GM18951 (cell line): ENCODE data around the gene PLAC9.
"Not testable (repeated sequence)": the region's sequence is repeated elsewhere in the genome, so short reads cannot be mapped to it uniquely, and the experiment has no call there.

Experiments used
- POLR2A ChIP-seq: IDR thresholded peaks from 4 replicates; pipeline ENCODE4 v1.6.1; 2011; ENCODE audit warnings: mild to moderate bottlenecking; ENCODE audit not compliant: insufficient read length, insufficient read depth; ENCODE audit errors: extremely low read depth
- in situ Hi-C: fragments of 300-500 bp; cut with MboI; formaldehyde crosslinking; loops from one replicate; pipeline ENCODE4 v1.12.0; 2022; ENCODE audit warnings: low sequenced_read_pairs, mixed read lengths, inconsistent platforms; ENCODE audit not compliant: unreplicated experiment

PLAC9 gene, protein sequence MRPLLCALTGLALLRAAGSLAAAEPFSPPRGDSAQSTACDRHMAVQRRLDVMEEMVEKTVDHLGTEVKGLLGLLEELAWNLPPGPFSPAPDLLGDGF

DNA sequence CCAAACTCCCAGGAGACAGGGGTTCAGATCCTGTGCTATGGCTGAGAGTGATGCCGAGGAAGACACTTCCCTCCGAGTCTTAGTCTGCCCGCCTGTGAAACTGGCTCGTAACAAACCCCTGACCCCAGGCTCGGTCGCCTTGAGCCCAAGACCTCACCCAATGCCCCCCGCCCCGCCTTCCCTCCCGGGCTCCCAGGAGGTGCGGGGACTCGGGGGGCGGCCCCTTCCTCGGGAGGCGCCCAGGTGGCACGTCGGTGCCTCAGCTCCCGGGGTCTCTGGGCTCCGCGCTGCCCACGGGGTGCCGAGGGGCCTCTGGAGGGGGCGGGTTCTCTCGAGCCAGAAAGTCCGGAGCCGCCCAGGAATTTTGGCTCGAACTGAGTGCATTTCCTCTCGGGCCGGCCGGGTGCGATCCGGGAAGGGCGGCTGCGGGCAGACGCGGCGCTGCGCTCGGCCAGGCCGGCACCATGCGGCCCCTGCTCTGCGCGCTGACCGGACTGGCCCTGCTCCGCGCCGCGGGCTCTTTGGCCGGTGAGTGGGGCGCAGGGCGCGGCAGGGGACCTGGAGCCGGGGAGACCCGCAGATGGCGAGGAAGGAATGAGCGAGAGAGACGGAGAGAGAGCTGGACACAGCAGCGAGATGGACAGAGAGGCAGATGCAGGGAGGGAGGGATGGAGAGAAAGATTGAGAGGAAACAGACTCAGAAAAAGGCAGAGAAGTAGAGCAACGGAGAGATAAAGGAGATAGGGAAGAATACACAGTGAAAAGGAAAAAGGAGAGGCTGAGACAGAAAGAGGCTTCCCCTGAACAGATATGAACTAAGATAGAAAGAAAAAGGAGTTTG is at the start of gene PLAC9:
Gene PLAC9, plus strand, starts transcription at position 432 of the 841 bp plus-strand sequence. Its CDS starts 33 bp downstream, at position 465.
- no peak for TF ChIP-seq POLR2A
- in situ Hi-C loops = loop anchor here (10.0 kb wide), 1 partner anchor 628 kb away; no protein-coding TSS in a partner anchor

DNA sequence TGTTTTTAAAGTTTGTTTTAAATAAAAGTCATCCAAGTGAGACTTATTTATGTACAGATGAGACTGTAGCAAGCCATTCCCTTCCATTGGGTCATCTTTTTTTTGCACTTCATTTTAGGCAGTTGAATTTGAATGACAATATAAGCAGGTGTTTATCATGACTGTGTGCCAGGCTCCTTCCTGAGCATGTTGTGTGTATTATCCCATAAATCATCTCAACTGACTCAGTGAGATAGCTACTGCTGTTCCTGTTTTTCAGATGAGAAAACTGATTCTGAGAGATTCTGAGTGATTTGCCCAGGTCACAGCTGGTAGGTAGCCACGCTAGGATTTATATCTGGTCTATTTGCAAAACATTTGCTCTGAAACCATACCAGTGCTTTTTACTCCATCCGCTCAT is 42.4 kb upstream of the PLAC9 start:
- no peak for TF ChIP-seq POLR2A
- in situ Hi-C loops = no loop called here

DNA sequence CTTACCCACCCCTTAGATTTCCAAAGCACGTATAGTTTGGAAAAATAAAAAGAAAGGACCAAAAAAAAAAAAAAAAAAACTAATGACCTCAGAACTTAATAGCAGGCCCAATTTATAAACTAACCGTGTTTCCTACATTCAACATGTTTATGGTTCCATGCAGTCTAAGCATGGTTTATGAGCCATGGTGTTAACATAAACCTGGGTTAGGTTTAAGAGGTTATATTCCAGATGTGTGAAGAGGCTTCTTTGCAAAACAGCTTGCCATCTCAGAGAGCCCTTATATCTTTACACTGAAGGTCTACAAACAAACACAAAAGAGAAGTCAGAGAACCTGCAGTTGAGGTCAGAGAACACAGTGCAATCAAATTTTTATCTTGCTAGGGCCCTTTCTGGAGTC is 38.3 kb upstream of the PLAC9 start:
- no peak for TF ChIP-seq POLR2A

DNA sequence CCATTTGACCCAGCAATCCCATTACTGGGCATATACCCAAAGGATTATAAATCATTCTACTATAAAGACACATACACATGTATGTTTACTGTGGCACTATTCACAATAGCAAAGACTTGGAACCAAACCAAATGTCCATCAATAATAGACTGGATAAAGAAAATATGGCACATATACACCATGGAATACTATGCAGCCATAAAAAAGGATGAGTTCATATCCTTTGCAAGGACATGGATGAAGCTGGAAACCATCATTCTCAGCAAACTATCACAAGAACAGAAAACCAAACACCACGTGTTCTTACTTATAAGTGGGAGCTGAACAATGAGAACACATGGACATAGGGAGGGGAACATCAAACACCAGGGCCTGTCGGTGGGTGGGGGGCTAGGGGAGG is 34.3 kb upstream of the PLAC9 start:
- in situ Hi-C loops = not testable (repeated sequence)

More for the DNA sequence above, 38.3 kb upstream of the PLAC9 start:
- in situ Hi-C loops = no loop called here

DNA sequence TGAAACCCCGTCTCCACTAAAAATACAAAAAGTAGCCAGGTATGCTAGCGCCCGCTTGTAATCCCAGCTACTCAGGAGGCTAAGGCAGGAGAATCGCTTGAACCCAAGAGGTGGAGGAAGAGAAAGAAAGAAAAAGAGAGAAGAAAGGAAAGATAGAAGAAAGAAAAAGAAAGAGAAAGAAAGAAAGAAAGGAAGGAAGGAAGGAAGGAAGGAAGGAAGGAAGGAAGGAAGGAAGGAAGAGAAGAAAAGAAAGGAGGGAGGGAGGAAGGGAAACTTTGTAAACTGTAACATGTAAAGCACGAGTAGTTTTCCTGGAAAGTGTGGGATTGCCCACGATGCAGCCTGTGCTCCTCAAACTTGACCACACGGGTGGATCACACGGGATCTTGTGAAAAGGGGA is 33.2 kb upstream of the PLAC9 start:
- in situ Hi-C loops = not testable (repeated sequence)

DNA sequence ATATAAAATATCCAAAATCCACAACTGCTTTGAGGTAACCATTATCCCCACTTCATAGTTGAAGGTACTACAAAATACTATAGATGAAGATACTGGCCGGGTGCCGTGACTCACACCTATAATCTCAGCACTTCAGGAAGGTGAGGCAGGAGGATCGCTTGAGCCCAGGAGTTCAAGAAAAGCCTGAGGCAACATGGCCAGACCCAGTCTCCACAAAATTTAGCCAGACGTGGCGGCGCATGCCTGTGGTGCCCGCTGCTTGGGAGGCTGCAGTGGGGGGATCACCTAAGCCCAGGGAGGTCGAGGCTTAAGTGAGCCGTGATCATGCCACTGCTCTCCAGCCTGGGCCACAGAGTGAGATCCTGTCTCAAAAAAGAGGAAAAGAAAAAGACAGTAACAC is 32.4 kb upstream of the PLAC9 start:
- in situ Hi-C loops = no loop called here
- TF ChIP-seq POLR2A = no peak

DNA sequence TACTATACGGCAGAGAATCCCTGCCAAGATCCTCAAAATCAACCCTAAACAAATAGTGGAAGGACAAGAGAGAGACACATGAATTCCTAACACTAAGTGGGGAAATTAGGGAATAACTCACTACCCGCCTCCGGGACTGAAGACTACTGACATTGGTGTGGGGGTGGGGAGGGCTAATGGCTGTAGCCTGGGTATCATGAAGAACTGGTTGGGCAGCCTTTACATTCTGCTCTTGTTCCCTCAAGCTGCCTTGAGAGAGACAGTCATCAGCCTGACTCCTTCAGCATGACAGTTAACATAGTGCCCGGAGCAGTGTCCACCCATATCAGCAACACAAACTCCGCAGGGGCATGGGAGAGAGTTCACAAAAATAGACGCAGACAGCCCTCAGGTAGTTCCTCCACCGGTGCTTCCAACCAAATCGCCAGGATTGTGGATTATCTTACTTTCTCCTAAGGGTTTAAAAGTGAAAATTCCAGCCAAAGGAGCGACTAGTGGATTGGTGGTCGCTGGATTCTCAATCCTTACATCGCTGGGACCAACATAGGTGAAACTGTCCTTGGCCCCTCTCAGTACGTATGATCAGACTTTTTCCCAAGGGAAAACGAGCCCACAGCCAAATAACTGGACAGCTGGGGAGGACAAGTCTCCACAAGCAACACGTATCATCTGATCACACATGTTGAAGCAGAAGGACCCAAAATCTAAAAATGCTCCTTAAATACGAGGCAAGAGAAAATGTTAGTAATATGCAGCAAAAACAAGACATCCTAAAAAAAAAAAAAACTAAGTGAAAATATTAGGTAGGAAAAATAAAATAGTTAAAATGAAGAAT is 31.5 kb upstream of the PLAC9 start:
- TF ChIP-seq POLR2A = no peak
- in situ Hi-C loops = no loop called here

DNA sequence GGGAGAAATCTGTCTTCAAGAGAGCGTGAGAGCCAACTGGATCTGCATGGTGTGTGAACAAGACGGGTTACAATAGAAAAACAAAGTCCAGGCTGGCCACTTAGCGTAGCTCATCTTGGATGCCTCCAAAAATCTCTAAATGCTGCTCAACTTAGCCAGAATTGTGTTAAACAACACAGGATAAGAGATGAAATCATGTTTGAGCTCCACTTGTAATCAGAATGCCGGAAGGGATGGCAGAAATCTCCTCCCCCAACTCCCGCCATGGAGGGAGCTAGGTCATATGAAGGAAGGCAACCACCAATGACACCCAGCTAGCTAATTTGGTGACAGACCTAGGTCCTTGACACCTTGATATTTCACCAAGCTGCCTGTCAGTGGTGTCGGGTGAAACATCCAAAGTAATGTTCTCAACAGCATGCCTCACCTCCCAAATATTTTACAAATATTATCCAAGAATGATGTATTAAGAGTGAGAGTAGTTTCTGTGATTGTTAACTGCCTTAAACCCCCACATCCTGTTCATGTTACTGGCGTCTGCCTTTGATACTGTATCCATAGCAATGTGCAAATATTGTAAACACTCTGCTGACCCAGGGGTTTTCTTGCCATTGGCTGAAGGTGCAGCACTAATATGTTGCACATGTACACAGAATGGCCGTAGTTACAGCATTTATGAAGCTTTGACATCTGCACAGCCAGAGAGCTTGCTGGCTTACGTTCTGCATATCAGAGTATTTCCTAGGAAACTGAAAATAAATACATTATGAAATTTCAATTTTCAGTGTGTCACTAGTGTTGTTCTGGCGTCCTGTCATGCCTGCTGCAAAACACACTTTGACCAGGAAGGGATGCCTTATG is 28.2 kb upstream of the PLAC9 start:
- no peak for TF ChIP-seq POLR2A
- in situ Hi-C loops = no loop called here

DNA sequence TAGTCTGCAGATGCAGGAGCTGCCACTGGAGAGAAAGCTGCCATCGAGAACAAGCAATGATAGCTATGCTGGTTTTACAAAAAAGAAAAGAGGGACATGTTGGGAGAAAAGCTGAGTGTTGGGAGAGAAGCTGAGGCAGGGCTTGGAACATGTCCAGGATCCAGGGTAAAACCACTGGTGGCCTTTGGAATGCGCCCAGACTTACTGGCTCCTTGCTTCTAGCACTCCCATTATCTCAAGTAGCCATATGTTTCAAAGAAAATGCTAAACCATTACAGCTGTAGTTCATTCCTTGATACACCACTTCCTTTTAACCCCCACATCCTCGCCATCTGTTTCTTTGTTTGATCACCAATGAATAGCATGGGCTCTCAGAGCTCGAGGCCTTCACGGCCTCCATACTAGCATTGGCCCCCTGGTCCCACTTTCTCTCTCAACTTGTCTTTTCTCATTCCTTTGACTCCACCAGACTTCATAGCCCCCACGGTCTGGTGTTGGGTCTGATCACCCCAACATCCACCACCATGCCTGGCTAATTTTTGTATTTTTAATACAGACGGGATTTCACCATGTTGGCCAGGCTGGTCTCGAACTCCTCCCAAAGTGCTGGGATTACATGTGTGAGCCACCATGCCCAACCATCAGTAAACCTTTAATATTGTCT is 23.8 kb upstream of the PLAC9 start:
- in situ Hi-C loops = no loop called here
- TF ChIP-seq POLR2A = no peak

DNA sequence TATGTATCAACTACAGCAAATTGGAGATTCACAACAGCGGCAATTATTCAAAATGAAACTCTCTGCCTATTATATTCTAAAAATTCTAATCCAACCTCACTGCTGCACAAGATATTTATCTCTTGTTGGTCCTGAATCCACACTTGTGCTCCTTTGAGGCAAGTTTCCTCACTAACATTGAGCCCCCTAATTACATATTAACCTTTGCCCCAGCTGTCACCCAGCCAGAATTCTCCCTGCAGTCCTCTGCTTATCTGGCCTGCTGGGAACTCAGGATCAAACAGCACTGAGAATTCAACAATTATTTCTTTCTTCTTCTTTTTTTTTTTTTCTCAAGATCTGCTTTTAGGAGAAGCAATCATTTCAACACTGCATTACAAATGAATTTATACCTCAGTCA is 21.5 kb upstream of the PLAC9 start:
- in situ Hi-C loops = no loop called here
- TF ChIP-seq POLR2A = no peak

DNA sequence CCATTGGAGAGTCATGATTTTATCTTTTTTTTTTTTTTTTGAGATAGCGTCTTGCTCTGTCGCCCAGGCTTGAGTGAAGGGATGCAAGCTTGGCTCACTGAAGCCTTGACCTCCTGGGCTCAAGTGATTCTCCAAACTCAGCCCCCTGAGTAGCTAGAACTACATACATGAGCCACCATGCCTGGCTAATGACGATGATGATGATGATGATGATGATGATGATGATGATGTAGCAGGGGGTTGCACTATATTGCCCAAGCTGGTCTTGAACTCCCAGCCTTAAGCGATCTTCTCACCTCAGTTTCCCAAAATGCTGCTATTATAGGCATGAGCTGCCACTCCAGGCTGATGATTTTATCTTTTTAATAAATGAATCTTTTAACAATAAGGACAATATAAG is 13.9 kb upstream of the PLAC9 start:
- TF ChIP-seq POLR2A = no peak
- in situ Hi-C loops = no loop called here

DNA sequence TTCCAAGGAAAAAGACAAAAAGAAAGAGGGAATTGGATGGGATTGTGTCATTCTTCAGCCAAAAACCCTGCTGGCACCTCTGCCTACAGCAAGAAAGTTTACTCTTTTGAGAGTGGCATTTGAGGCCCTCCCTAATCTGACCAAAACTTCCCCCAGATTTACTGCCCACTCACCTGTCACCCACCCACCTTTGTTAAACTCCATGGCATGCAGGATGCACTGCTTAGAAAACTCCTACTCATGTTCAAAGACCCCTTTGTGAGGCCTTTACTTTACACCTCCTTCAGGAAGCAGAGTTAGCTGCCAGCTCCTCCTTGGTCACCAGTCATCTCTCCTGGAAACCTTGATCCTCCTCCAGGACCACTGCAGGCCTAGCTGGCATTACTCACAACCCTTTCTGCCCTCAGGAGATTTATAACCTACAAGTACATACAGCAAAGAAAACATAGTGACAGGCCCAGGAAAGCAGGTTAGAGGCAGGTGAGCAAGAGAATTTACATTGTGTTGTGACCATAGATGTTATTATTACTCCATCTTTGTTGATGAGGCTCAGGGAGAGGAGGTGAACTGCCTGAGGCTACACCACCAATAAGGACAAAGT is 10.3 kb upstream of the PLAC9 start:
- in situ Hi-C loops = no loop called here
- no peak for TF ChIP-seq POLR2A
